G401 (cell line): Measurements from ENCODE around the gene ARHGAP22. TPM values are rescaled to one million over a fixed set of nuclear protein-coding genes. Genes with fewer than 3 reads are reported as not detected.
A peak's percentile ranks its signal among the peaks of the same experiment; 100 is the strongest.
"Not testable (repeated sequence)": the region's sequence is repeated elsewhere in the genome, so short reads cannot be mapped to it uniquely, and the experiment has no call there.

ENCODE experiments used
- DNase-seq: peaks from one replicate; pipeline ENCODE4 v3.0.0-alpha.2; 2015; ENCODE audit warnings: low spot score
- in situ Hi-C: cut with HindIII; loops from 2 replicates; pipeline ENCODE4 v1.10.0; 2016; ENCODE audit warnings: low sequenced_read_pairs, mixed read lengths
- total RNA-seq: library from RNA; depleted of rRNA; stranded (reverse); fragments of >200 nt; shearing (Covaris generic); gene quantifications from 2 replicates; pipeline ENCODE4 v1.2.3, GENCODE V29; 2014

Gene ARHGAP22
- total RNA-seq, 1 experiment from 2014 or later, result 1.2 TPM

- in situ Hi-C loops, result no loop called here
- no peak for DNase-seq
Observed at GRCh38 chr10:48430402-48430993, 174.4 kb downstream of the ARHGAP22 start.

DNA sequence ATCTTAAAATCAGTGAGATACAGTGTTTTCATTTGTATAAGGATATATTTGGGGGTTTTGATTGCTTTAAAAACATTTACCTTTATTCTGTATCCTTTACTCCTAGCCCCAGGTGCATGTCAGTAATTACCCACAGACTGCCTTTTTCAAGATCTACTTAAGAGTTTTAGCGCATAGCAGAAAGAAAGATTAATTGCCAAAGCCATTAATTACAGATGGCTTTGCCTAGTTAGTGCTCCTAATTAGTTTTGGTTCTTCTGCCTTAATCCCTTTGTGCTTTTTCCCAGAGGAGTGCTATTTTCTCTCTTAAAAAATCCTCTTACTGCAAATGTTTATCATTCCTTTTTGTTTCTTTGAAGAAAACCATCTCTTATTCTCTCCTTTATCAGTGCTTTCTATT lies 175.6 kb downstream of the ARHGAP22 start:
- in situ Hi-C loops, result no loop called here
- DNase-seq, result no peak

DNA sequence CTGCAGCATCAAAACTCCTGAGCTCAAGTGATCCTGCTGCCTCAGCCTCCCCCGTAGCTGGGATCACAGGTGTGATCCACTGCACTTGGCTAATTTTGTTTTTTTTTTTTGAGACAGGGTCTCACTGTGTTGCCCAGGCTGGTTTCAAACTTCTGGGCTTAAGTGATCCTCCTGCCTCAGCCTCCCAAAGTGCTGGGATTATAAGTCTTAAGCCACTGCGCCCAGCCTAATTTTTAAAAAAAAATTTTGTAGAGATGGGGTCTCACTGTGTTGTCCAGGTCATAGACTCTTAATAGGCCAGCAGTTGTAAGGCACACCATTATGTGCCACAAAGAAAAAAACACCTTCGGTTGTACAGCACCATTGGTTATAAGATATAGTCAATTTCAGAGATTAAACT lies 176.0 kb downstream of the ARHGAP22 start:
- no peak for DNase-seq
- in situ Hi-C loops, result no loop called here

DNA sequence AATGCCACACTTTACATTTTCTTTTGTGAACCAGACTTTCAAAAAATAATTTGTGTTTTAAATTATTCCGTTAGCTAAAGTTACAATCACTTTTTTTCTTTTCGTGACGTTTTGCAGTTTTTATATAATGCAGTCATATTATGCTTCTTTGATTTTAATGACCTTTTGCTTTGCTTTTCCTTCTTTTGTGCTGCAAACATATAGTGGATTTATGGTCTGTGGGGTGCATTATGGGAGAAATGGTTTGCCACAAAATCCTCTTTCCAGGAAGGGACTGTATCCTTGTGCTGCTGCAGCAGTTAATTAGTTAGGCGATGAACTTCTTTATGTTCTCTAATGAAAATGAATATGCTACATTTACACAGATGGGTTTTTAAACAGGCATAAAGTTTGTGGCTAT lies 181.0 kb downstream of the ARHGAP22 start:
- no peak for DNase-seq
- in situ Hi-C loops, result no loop called here

DNA sequence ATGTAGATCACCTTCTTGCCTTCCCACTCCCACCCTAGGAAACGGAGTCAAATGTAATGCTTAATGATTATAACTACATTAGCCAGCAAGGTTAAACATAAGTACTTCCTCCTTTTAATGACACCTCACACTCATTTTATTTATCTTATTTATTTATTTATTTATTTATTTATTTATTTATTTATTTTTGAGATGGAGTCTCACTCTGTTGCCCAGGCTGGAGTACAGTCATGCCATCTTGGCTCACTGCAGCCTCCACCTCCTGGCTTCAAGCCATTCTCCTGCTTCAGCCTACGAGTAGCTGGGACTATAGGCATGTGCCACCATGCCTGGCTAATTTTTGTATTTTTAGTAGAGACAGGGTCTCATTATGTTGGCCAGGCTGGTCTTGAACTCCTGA lies 183.0 kb downstream of the ARHGAP22 start:
- in situ Hi-C loops, DNase-seq: not testable (repeated sequence)

- DNase-seq, result no peak
- in situ Hi-C loops, result no loop called here
Observed at GRCh38 chr10:48419714-48420113, 185.2 kb downstream of the ARHGAP22 start.

- no peak for DNase-seq
- in situ Hi-C loops, result no loop called here
Observed at GRCh38 chr10:48418189-48418788, 186.6 kb downstream of the ARHGAP22 start.

- in situ Hi-C loops, result no loop called here
- no peak for DNase-seq
Observed at GRCh38 chr10:48417374-48417773, 187.5 kb downstream of the ARHGAP22 start.

DNA sequence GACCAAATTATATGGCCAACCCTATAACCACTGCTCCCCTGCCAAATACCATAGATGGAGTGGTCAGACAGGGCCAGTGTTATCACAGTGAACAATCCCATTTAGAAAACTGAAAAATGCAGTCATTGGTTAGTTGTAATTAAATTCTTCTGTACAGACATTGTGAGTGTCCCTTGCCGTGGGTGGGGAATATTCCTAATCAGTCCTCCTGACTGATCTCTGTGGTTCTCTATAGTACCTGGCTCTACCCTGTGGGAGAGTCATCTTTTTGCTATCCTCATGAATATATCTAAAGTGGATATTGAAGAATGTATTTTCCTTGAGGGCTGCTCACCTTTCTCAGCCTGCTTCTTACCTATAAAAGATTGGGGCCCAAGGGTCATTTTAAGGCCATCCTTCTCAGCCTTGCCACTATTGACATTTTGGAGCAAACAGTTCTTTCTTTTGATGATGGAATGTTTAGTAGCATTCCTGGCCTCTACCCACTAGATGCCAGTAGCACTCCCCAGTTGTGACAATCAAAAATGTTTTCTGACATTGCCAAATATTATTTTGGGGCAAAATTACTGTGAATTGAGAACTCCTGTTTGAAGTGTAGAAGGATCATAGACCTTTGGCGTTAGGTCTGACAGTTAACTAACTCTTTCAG lies 188.2 kb downstream of the ARHGAP22 start:
- in situ Hi-C loops, result no loop called here
- no peak for DNase-seq

DNA sequence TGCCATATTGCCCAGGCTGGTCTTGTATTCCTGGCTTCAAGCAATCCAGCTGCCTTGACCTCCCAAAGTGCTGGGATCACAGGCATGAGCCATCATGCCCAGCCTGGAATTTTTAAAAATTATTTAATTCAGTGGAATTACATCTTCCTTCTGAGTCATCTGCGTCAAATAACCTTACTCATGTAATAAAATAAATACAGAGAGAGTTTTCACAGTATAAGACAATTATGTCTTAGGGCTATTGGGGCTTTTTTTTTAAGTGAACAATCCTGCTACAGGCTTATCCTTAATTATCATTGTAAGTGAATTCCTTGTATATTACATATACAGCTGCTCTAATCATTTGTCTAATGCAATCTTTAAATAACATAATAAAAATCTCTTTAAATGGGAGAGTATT lies 190.1 kb downstream of the ARHGAP22 start:
- in situ Hi-C loops, result no loop called here
- DNase-seq, result no peak

- DNase-seq, result no peak
- in situ Hi-C loops, result no loop called here
Observed at GRCh38 chr10:48414160-48414559, 190.7 kb downstream of the ARHGAP22 start.

DNA sequence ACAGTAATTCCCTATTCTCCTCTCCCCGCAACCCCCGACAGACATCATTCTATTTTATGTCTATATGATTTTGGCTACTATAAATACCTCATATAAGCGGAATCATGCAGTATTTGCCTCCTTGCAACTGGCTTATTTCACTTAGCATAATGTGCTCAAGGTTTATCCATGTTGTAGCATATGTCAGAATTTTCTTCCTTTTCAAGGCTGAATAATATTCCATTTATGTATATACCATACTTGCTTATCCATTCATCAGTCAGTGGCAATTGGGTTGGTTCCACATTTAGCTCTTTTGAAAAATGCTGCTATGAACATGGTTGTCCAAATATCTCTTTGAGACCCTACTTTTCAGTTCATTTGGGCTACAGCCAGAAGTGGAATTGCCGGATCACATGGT lies 191.9 kb downstream of the ARHGAP22 start:
- no peak for DNase-seq
- in situ Hi-C loops, result no loop called here

GRCh38 chr10:48412081-48412480 lies 192.8 kb downstream of the ARHGAP22 start:
- in situ Hi-C loops, result no loop called here
- DNase-seq, result no peak

DNA sequence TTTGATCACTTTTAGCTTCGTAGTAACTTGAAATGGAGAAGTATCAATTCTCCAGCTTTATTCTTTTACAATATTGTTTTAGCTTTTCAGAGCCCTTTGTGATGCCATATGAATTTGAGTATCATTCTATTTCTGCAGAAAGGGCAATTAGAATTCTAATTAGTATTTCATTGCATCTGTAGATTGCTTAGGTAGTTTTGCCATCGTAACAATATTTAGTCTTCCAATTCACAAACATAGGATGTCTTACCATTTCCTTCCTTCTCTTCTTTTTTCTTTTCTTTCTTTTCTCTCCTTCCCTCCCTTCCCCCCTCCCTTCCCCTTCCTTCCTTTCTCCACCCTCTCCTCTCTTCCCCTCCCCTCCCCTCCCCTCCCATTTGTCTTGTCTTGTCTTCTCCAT lies 193.4 kb downstream of the ARHGAP22 start:
- DNase-seq, result no peak
- in situ Hi-C loops, result no loop called here

DNA sequence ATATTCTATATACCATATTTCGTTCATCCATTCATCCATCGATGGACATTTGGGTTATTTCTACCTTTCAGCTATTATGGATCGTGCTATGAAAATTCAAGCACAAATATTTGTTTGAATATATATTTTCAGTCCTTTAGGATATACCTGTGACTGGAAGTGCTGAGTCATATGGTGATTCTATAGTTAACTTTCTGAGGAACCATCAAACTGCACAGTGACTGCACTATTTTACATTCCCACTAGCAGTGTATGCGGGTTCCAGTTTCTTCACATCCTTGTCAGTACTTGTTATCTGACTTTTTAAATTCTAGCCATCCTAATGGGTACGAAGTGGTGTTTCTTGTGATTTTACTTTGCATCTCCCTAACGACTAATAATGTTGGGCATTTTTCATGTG lies 194.4 kb downstream of the ARHGAP22 start:
- in situ Hi-C loops, result no loop called here
- no peak for DNase-seq

- no peak for DNase-seq
- in situ Hi-C loops, result no loop called here
Observed at GRCh38 chr10:48406658-48407057, 198.2 kb downstream of the ARHGAP22 start.

DNA sequence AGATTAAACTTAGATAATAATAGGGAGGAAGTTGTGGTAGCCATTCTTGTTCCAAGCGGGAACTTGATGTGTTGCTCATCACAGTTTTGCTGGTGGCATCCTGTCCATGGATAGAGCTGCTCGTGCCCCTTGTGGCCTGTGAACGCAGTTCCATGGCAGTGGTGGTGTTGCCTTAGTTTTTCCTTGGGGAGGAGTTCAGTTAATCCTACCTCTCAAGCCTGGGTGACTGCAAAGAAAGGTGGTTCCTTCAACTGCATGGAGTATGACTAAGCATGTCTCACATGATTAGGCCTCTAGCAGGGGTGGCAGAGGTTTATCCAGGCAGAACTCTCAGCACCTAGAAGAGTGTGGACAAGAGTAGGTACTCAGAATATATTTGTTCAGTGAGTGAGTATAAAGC lies 198.7 kb downstream of the ARHGAP22 start:
- in situ Hi-C loops, result no loop called here
- no peak for DNase-seq

- in situ Hi-C loops, result no loop called here
- DNase-seq, result no peak
Observed at GRCh38 chr10:48404646-48405045, 200.2 kb downstream of the ARHGAP22 start.

GRCh38 chr10:48400850-48401220 lies 204.0 kb downstream of the ARHGAP22 start:
- DNase-seq, result peak; percentile 34
- in situ Hi-C loops, result no loop called here

- peak; percentile 17 for DNase-seq
- in situ Hi-C loops, result no loop called here
Observed at GRCh38 chr10:48400129-48400849, 204.6 kb downstream of the ARHGAP22 start.
